VCaP (cell line): Measurements from ENCODE around the gene AMH.
"Not testable (repeated sequence)": the region's sequence is repeated elsewhere in the genome, so short reads cannot be mapped to it uniquely, and the experiment has no call there.

ENCODE experiments used
- H3K27ac ChIP-seq: fragments of 450-650 bp; 2 replicates; pipeline ENCODE4 v1.5.1; 2017
- CTCF ChIP-seq: fragments of 450-650 bp; conservative IDR thresholded peaks from 2 replicates; pipeline ENCODE4 v1.5.1; 2017; ENCODE audit warnings: mild to moderate bottlenecking, moderate library complexity

AMH gene

DNA sequence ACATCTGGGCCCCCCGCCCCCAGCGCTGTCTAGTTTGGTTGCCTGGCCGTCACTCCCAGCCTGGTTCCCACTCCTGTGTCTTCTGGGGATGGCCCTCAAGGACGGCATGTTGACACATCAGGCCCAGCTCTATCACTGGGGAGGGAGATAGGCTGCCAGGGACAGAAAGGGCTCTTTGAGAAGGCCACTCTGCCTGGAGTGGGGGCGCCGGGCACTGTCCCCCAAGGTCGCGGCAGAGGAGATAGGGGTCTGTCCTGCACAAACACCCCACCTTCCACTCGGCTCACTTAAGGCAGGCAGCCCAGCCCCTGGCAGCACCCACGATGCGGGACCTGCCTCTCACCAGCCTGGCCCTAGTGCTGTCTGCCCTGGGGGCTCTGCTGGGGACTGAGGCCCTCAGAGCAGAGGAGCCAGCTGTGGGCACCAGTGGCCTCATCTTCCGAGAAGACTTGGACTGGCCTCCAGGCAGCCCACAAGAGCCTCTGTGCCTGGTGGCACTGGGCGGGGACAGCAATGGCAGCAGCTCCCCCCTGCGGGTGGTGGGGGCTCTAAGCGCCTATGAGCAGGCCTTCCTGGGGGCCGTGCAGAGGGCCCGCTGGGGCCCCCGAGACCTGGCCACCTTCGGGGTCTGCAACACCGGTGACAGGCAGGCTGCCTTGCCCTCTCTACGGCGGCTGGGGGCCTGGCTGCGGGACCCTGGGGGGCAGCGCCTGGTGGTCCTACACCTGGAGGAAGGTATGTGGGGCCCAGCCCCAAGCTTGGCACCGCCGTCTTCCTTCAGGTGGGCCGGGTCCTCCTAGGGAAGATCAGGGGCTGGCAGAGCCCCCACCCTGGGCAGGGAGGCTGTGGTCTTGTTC lies at the start of gene AMH:
Gene AMH, plus strand, starts transcription at position 314 of the 857 bp plus-strand sequence. Its CDS starts 10 bp downstream, at position 324.
- no peak within 1 kb of the TSS for H3K27ac ChIP-seq
- TF ChIP-seq CTCF = no peak

DNA sequence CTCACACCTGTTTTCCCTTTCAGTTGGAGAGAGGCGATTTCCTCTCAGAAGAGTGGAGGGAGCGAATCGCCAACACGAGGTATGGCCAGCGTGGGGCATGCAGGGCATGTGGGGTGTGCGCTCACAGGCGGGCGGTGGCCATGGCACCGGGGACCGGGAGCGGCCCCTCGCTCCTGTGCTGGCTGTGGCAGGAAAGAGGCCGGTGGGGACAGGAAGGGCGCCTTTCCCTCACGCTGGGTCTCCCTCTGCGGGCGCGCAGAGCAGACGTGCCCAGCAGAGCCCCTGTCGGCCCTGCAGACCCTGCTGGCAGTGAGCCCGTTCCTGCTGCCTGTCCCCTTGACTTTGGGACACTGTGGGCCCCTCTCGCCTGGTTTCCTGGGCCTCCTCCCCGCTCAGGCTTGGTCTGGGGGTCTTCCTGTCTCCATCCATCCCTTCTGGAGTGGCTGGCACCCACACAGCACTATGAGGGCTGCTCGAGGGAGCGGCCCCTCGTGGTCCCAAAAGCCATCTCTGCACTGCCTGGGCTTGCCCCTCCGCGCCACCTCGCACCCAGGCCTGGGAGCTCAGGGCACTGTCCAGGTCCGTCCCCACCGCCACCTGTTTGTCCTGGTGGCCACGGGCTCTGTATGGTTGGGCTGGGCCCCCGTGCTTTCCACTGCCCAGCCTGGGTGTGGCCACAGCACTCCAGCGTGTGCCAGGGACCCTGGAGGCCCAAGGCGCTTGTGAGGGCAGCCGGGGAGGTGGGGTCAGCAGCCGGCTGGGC lies 49.1 kb upstream of the AMH start:
- TF ChIP-seq CTCF = no peak
- no peak overlapping the region for H3K27ac ChIP-seq

DNA sequence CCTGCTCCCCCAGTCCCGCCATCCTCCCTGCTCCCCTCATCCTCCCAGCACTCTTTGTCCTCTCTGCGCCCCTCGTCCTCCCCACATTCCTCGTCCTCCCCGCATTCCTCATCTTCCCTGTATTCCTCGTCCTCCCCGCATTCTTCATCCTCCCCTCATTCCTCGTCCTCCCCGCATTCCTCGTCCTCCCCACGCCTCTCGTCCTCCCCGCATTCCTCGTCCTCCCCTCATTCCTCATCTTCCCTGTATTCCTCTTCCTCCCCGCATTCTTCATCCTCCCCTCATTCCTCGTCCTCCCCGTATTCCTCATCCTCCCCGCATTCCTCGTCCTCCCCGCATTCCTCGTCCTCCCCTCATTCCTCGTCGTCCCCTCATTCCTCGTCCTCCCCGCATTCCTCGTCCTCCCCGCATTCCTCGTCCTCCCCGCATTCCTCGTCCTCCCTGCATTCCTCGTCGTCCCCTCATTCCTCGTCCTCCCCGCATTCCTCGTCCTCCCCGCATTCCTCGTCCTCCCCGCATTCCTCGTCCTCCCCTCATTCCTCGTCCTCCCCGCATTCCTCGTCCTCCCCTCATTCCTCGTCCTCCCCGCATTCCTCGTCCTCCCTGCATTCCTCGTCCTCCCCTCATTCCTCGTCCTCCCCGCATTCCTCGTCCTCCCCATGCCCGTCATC lies 48.4 kb upstream of the AMH start:
- not testable (repeated sequence) for H3K27ac ChIP-seq

DNA sequence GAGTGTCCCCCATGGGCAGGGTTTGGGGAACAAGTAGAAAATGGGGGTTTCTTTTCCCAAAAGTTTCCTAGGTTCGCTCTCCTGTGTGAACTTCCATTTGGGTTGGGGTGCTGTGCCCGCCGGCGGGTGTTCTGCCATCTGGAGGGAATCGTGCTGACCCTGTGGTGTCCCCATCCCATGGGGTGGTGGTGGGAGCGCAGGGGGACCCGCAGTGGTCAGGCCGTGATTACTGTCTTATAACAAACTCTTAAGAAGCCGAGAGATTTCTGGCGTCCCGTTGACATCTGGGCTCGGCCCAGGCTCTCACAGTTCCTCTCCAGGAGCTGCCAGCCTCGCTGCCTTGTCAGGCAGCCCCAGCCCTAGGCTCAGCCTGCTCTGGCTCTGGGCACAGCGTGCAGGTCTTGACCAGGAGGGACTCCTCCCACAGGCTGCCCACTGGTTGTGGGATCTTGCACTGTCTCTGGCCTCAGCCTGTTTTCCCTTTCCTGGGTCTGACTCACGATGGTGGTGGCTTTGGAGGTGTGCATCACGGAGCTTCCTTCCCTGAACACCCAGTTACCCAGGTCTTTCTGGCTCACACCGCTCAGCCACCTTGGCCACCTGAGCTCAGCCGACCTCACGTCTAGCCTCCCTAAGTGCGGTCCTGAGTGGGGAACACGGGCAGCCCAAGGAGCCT lies 47.5 kb upstream of the AMH start:
- no peak for TF ChIP-seq CTCF
- no peak overlapping the region; the same call in 1 of the 2 replicates for H3K27ac ChIP-seq

GRCh38 chr19:2202366-2202765 lies 46.8 kb upstream of the AMH start:
- H3K27ac ChIP-seq = peak overlapping the region; percentile 84; the same call in 1 of the 2 replicates
- TF ChIP-seq CTCF = no peak

DNA sequence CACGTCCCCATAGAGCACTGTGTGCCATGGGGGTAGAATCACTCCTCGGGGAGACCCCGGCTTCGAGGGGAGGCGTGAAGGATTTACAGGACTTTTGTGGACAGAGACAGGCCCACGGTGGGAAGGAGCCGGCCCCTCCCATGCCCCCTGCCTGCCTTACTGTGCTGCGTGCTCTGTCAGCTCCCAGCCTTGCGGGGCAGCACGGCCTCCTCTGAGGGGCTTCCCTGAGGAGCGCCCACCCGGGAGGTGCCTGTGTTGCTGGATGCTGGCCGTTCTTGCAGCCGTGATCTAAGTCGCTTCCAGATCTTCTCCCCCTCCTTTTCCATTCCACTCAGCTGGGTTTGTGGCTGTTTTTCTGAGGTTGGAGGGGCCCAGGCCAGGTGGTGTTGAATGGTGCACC lies 42.1 kb upstream of the AMH start:
- no peak for TF ChIP-seq CTCF
- 0 out of 2 replicates have a peak overlapping the region, but pooled peaks have one; percentile 2 for H3K27ac ChIP-seq

- no peak overlapping the region for H3K27ac ChIP-seq
Observed at GRCh38 chr19:2207991-2208860, 40.9 kb upstream of the AMH start.

More at GRCh38 chr19:2207991-2208860, 40.9 kb upstream of the AMH start:
- TF ChIP-seq CTCF = no peak
